Astrocyte of the cerebellum (primary cell): ENCODE results near the gene TRIM63.

Experiments
- DNase-seq: peaks from one replicate; pipeline ENCODE4 v3.0.0-alpha.2; 2011; ENCODE audit warnings: low read depth
- H3K4me3 ChIP-seq: 2 replicates; pipeline ENCODE4 v1.5.1; 2011; ENCODE audit warnings: mild to moderate bottlenecking, low read depth, low read length, moderate library complexity
- CTCF ChIP-seq: IDR thresholded peaks from 2 replicates; pipeline ENCODE4 v1.5.1; 2012; ENCODE audit warnings: low read length, low read depth, moderate library complexity, mild to moderate bottlenecking; ENCODE audit errors: missing control alignments
- in situ Hi-C: cut with HindIII; loops from 2 replicates; pipeline ENCODE4 v1.10.0; 2017; ENCODE audit warnings: low sequenced_read_pairs

Gene TRIM63

GRCh38 chr1:26003756-26004155, 63.7 kb downstream of the TRIM63 start:
- no peak for DNase-seq
- TF ChIP-seq CTCF: no peak
- in situ Hi-C loops: no loop called here
- H3K4me3 ChIP-seq: no peak overlapping the region

GRCh38 chr1:26003262-26003661, 64.2 kb downstream of the TRIM63 start:
- TF ChIP-seq CTCF: no peak
- DNase-seq: no peak
- H3K4me3 ChIP-seq: no peak overlapping the region
- in situ Hi-C loops: no loop called here
